ENCODE results near the gene EXD3. TPM values are rescaled to one million over a fixed set of nuclear protein-coding genes. Genes with fewer than 3 reads are reported as not detected.
"Not testable (repeated sequence)": the region's sequence is repeated elsewhere in the genome, so short reads cannot be mapped to it uniquely, and the experiment has no call there.

Gene EXD3
- polyA plus RNA-seq, 1 donor = 14.1 TPM

DNA sequence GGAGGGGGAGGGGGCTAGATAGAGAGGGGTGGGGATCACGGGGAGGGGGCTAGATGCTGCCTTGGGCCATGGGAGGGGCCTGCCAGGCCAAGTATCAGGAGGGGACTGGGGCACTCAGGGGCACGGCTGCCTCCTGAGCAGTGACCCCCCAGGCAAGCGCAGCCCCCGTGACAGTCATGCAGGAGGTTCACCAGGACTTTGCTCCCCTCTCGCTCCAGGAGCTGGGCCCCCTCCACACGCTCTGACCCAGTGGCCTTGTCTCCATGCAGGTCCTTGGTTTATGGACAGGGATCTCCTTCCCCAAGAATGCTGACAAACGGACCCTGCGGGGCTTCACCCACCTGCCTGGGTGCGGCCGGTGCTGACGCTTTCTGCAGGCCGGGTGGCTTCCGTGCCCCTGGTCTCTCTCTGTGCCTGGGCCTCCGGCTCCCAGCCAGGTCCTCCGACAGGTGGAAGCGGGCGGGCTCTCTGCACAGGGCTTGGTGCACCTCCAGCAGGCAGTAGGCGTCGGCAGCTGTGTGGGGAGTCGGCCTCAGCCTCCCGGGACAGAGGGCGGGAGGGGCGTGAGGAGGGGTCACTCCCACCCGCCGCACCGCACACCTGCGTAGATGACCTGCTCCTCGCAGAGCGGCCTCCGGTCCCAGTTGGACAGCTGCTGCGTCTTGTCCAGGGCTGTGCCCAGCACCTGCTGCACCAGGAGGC, 74.0 kb downstream of the EXD3 start:
- no peak for DNase-seq

DNA sequence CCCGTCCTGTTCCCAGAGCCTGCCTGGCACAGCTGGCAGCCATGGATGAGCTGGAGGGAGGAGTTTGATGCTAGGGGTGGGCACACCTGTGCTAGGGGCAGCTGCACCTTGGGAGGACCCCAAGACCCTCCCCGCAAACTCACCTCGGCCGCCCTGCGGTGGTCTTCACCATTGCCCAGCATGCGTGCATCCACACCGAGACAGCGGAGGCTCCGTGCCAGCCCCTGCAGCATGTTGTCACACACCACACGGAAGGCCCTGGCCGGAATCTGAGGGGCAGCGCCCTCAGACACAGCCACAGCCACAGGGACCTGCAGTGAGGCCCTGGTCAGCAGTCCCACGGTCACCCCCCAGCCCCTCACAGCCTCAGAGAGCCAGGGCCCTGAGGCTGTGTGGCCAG, 75.0 kb downstream of the EXD3 start:
- no peak for DNase-seq

DNA sequence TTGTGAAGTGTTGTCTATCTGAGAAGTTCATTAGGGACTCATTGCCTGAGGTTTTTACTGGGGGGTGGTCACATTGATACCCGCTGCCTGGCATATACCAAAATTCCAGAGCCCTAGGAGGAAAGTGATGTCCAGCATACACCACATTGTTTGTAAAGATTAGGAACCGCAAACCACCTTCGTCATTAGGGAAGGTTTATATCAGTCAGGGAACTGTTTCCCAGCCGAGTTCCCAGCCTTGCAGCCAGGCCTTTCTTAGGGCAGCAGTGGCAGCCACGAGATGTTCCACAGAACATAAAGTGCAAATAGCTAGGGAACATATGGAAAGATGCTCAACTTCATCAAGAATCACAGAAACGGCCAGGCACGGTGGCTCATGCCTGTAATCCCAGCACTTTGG, 80.5 kb downstream of the EXD3 start:
- DNase-seq = no peak

DNA sequence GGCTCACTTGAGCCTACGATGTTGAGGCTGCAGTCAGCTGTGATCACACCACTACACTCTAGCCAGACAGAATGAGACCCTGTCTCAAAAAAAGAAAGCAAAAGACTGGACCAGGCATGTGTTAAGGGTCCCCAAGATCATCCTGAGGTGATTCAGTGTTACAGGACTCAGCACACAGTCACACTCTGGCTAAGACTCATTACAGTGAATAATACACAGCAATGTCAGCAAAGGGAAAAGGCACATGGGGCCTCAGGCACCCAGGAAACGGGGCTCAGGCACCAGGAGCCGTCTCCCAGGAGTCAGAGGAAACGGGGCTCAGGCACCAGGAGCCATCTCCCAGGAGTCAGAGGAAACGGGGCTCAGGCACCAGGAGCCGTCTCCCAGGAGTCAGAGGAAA, 81.7 kb downstream of the EXD3 start:
- no peak for DNase-seq

DNA sequence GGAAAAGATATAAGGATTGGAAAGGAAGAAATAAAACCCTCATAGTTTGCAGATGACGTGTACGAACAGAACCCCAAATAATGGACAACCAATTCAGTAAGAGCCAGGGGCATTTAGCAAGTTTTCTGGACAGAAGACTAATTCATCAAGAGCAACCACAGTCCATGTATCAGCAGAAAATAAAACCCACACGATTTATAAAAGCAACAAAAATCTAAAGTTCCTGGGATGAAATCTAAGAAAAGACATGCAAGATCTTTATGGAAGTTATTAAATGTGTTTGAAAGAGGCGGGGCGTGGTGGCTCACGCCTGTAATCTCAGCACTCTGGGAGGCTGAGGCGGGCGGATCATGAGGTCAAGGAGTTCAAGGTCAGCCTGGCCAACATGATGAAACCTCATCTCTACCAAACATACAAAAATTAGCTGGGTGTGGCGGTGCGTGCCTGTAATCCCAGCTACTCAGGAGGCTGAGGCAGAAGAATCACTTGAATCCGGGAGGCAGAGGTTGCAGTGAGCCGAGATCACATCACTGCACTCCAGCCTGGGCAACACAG, 83.0 kb downstream of the EXD3 start:
- DNase-seq = not testable (repeated sequence)

DNA sequence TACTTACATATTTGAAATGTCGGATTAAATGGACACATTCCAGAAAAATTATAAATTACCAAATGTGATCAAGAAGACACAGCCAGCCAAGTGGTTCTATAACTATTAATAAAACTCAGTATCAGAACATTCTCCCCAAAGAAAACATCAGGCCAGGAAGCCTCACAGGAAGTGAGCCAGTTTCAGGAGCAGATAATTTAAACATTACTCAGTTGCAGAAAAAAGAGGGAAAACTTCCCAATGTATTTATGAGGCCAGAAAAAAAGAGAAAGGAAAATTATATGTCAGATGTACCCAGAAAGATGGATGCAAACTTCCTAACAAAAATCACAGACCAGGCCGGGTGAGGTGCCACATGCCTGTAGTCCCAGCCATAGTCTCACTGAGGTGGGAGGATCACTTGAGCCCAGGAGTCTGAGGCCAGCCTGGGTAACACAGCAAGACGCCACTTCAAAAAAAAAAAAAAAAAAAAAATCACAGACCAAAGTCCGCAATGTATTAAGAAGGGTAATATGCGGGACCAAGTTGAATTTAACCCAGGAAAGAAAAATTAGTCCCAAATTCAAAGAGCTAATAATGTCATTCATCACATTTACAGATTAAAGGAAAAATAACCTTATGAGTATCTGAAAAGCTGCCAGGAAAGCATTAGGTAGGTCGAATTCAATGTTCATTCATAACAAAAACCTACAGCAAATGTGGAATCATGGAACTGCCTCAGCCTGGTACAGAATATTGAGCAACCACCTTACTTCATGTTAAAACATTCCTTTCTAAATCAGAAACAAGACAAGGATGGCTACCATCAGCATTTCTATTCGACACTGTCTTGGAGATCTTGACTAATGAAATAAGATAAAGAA, 83.7 kb downstream of the EXD3 start:
- DNase-seq = no peak

DNA sequence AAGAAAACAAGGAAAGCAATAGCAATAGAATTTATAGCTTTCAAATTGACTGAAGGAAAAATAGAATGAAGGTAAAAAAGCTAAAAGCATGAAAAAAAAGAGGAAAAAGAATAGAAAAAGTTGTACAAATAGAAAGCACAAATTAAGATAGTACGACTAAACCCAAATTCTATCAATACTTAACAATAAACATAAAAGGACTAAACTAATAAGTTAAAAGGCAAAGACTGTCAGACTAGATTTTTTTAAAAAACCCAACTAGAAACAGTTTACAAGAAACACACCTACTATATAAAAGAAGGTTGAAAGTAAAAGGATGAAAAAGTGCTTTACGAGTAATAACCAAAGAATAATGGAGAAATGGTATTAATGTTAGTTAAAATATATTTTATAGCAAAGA, 86.2 kb downstream of the EXD3 start:
- DNase-seq = no peak

DNA sequence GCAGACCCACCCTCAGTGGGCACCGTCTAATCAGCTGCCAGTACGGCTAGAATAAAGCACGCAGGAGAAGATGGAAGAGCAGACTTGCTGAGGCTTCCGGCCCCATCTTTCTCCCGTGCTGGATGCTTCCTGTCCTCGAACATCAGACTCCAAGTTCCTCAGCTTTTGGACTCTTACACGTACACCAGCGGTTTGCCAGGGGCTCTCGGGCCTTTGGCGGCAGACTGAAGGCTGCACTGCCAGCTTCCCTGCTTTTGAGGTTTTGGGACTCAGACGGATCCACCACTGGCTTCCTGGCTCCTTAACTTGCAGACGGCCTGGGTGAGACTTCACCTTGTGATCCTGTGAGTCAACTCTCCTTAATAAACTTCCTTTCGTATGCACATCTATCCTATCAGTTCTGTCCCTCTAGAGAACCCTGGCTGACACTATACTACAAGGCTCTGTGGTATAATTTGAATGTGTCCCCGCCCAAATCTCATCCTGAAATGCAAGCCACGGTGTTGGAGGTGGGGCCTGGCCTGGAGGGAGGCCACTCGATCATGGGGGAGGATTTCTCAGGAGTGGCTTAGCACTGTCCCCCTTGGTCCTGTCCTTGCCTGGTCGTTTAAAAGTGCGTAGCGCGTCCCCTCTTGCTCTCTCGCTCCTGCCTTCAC, 89.8 kb downstream of the EXD3 start:
- no peak for DNase-seq

DNA sequence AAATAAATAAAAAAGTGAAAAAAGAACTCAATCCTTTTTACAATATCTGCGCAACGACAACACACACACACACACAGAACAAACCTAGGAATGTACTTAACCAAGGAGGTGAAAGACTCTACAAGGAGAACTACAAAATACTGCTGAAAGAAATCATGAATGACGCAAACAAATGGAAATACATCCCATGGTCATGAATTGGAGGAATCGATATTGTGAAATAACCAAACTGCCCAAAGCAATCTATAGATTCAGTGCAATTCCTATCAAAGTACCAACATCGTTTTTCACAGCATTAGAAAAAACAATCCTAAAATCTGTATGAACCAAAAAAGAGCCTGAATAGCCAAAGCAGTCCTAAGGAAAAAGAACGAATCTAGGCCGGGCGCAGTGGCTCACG, 91.0 kb downstream of the EXD3 start:
- DNase-seq = no peak

DNA sequence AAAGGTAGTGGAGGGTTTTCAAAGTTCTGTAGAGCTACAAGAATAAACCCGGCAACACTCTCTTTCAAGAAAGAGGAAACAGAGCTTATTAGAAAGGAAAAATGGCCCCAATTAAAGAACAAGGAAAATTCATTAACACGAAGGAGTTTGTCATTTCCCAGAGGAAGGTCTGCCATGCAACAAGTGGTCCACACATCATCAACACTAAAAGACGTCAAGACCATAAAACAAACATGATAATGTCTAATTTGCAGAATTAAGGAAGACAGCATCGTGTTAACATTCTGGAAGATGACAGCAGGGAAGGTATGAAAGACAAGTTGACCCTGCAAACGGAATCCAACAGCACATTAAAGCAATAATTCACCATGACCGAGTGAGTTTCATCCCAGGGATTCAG, 92.3 kb downstream of the EXD3 start:
- no peak for DNase-seq

DNA sequence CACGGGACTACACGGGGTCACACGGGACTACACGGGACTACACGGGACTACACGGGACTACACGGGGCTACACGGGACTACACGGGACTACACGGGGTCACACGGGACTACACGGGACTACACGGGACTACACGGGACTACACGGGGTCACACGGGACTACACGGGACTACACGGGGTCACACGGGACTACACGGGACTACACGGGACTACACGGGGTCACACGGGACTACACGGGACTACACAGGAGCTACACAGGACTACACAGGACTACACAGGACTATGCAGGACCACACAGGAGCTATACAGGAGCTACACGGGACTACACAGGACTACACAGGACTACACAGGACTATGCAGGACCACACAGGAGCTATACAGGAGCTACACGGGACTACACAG, 93.4 kb downstream of the EXD3 start:
- not testable (repeated sequence) for DNase-seq

DNA sequence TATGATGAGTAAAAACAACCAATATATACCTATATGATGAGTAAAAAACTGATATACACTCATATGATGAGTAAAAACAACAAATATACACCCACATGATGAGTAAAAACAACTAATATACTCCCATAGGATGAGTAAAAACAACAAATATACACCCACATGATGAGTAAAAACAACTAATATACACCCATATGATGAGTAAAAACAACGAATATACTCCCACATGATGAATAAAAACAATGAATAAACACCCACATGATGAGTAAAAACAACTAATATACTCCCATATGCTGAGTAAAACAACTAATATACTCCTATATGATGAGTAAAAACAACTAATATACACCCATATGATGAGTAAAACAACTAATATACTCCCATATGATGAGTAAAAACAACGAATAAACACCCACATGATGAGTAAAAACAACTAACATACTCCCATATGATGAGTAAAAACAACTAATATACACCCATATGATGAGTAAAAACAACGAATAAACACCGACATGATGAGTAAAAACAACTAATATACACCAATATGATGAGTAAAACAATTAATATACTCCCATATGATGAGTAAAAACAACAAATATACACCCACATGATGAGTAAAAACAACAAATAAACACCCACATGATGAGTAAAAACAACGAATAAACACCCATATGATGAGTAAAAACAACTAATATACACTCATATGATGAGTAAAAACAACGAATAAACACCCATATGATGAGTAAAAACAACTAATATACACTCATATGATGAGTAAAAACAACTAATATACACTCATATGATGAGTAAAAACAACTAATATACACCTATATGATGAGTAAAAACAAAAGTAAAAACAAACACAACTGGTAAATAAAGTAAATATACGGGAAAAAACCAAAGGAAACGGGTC, 95.1 kb downstream of the EXD3 start:
- DNase-seq = not testable (repeated sequence)

DNA sequence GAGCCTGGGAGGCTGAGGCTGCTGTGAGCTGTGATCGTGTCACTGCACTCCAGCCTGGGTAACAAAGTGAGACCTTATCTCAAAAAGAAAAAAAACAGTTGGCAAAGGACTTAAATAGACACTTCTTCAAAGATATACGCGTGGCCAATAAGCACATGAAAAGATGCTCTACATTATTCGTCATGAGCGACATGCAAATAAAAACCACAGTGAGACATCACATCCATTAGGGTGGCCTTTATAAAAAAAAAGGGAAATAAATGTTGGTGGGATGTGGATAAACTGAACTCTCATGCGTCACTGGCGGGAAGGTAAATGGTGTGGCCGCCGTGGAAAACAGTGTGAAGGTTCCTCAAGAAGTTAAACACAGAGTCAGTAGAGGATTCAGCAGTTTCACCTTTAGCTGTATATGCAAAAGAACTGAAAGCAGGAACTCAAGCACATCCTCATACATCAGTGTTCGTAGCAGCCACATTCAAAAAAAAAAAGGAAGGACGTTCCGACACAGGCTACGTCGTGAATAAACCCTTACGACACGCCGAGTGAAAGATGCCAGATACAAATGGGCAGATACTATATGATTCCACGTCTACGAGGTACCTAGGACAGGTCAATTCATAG, 96.4 kb downstream of the EXD3 start:
- no peak for DNase-seq

DNA sequence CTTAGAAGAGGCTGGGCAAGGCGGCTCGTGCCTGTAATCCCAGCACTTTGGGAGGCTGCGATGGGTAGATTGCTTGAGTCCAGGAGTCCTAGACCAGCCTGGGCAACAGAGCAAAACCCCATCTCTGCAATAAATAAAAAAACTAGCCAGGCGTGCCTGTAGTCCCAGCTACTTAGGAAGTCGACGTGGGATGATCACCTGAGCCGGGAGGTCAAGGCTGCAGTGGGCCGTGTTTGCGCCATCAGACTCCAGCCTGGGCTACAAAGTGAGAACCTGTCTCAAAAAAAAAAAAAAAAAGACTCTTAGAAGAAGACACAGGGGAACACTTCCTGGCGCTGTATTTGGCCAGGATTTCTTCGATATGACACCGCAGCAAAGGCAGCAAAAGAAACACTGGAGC, 97.2 kb downstream of the EXD3 start:
- DNase-seq = no peak

DNA sequence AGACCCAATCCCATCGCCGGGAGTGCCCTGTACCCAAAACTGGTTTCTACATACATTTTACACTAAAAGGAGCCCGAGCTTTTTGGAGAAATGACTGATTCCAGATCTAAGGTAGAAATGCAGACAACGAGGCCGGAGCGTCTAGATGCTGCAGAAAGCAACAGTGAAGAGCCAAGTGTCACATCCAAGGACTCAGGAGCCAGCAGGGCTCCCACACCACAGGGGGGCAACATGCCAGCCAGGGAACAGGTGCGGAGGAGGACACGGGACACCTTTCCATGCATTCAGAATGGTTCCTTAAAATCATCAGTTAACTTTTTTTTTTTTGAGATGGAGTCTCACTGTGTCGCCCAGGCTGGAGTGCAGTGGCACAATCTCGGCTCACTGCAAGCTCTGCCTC, 97.8 kb downstream of the EXD3 start:
- DNase-seq = no peak

DNA sequence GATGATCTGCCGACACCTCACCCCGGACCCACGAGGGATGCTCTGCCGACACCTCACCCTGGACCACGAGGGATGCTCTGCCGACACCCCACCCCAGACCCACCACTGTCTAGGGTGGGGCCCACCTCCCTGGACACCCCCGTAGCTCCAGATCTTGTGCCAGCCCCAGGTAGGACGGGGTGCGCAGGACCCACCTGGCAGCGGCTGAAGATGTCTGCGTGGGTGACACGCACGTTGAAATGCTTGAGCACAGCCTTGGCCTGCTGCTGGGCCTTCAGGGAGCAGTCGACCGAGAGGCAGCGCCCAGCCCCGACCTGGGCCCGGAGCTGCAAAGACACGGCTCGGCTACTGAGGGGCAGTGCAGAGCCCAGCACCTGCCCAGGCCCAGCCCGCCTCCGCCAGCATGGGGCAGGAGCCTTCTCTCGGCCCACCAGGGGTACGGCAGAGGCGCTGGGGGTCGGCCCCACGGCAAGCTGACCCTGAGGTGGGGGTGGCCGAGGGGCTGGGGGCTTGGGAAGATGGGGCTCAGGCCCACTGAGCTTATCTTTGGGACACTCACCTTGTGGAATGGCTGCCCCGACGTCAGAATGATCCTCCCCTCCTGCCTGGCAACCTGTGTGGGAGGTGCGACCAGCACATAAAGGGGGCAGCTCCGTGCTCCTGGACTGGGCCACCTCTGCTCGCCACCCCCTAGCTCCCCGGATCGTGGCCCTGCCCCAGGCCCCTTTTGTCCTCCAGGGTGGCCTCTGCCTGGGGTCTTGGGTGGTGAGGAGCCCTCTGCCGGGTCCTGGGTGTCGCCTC, 99.2 kb downstream of the EXD3 start:
- no peak for DNase-seq

DNA sequence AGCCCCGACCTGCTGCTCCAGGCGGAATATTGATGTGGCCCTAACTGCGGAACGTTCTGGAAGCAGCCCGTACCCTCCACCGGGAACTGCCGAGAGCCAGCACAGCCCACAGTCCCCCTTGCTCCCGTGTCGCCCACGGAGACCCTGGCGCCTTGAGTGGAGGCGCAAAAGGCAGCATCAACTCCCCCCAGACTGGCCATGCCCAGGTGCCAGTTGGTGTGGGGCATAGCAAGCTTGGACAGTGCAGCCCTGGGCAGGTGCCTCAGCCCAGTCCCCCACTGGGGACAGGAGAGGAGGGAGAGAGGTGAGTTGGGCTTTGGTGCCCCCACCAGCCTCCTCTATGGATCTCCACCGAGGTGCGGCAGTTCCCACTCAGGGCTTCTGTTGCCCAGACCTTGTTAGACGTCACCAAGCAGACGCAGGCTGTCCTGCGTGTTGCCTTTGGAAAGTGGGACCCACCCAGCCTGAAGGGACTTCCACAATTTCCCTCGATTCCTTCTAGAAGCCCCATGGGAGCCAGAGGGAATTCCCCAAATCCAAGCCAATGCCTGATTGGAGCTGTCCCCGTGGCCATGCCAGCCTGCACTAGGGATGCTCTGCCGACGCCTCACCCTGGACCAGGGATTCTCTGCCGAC, 101.1 kb downstream of the EXD3 start:
- no peak for DNase-seq

DNA sequence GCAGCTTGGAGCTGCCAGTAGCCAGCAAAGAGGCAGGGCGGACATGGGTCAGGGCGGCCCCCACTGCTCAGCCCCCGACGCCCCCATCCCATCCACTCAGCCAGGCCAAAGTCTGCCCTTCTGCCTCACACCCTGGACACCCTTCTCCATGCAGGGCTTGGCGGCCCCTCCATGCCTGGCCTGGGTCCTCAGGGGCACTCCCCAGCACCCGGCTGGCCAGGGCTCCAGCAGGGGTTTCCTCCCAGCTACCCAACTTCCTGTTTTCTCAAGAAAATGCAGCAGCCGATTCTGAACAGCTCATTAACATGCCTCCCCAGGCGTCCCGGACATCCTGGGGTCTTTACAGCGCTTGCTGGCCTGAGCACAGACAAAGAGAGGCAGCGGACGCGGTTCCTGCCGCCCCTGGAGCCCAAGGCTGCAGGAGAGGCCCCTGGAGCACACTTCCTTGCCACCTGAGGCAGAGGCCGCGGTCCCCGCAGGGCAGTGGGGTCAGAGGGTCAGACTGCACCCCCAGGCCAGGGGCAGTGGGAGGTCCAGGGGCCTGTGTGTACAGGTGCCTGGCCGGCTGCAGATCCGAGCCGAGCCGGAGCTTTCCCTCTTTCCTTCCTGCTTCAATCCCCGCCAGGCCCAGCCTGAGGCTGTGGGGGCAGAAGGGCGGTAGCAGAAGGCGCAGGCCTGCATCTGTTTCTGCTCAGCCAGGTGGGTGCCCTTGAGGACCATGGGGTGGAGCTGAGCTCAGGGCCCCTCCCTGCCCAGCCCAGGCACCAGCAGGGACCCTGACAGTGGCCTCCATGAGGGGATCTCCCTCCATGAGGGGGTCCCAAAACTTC, 102.2 kb downstream of the EXD3 start:
- no peak for DNase-seq
